Upper lobe of right lung (tissue), 1 donor: ENCODE data around the gene TRPM2. TPM values are rescaled to one million over a fixed set of nuclear protein-coding genes. Genes with fewer than 3 reads are reported as not detected.

ENCODE experiments used
- ATAC-seq: fragments of 200-7000 bp; cut with Tn5 transposase; one replicate; pipeline ENCODE4 v1.9.1; 2020; ENCODE audit warnings: mild to moderate bottlenecking, moderate library complexity
- DNase-seq: peaks from one replicate; pipeline ENCODE4 v3.0.0-alpha.2; 2020
- H3K27ac ChIP-seq: fragments of 200-600 bp; one replicate; pipeline ENCODE4 v1.8.0; 2022
- H3K27me3 ChIP-seq: fragments of 200-600 bp; one replicate; pipeline ENCODE4 v1.8.0; 2022; ENCODE audit warnings: mild to moderate bottlenecking
- H3K36me3 ChIP-seq: fragments of 200-600 bp; one replicate; pipeline ENCODE4 v1.8.0; 2022
- H3K4me1 ChIP-seq: fragments of 200-600 bp; one replicate; pipeline ENCODE4 v1.8.0; 2022
- H3K4me3 ChIP-seq: fragments of 200-600 bp; one replicate; pipeline ENCODE4 v1.8.0; 2022; ENCODE audit warnings: mild to moderate bottlenecking
- H3K9me3 ChIP-seq: fragments of 200-600 bp; one replicate; pipeline ENCODE4 v1.8.0; 2022
- intact Hi-C: fragments of 100-400 bp; cut with DNase I; formaldehyde crosslinking; loops from one replicate; pipeline ENCODE4 v1.11.0; 2022
- total RNA-seq: library from RNA; stranded (reverse); fragmentation: NEBNext Ultra II Directional; extraction: Animal tissue kit (Norgen Biotek cat#: 25700); gene quantifications from one replicate; pipeline ENCODE4 v1.2.1, GENCODE V29; 2021
- TF ChIP-seq, protein P1 (sequence below): fragments of 200-600 bp; IDR thresholded peaks from one replicate; pipeline ENCODE4 v1.8.0; 2022; ENCODE audit warnings: antibody characterized with exemption
- donor health status: DM: no; HTN: yes; CAD: no; lungs with severe emphysema.

The TRPM2 gene
- total RNA-seq, 1 donor from 2014 or later = 10.0 TPM

GRCh38 chr21:44466996-44467858 is 113.8 kb downstream of the TRPM2 start:
- DNase-seq = no peak
- Histone ChIP-seq H3K9me3 (no peaks in the 10 kb centered on the region), H3K4me3 (no peak overlapping the region), H3K27ac (no peak overlapping the region), H3K27me3 (no peaks in the 10 kb centered on the region), H3K4me1 (no peaks in the 10 kb centered on the region), H3K36me3 (no peaks in the 10 kb centered on the region)
- TF ChIP-seq, protein P1, sequence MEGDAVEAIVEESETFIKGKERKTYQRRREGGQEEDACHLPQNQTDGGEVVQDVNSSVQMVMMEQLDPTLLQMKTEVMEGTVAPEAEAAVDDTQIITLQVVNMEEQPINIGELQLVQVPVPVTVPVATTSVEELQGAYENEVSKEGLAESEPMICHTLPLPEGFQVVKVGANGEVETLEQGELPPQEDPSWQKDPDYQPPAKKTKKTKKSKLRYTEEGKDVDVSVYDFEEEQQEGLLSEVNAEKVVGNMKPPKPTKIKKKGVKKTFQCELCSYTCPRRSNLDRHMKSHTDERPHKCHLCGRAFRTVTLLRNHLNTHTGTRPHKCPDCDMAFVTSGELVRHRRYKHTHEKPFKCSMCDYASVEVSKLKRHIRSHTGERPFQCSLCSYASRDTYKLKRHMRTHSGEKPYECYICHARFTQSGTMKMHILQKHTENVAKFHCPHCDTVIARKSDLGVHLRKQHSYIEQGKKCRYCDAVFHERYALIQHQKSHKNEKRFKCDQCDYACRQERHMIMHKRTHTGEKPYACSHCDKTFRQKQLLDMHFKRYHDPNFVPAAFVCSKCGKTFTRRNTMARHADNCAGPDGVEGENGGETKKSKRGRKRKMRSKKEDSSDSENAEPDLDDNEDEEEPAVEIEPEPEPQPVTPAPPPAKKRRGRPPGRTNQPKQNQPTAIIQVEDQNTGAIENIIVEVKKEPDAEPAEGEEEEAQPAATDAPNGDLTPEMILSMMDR = no peak
- ATAC-seq = no peak
- intact Hi-C loops = no loop called here

GRCh38 chr21:44467859-44468195 is 114.4 kb downstream of the TRPM2 start:
- Histone ChIP-seq H3K27me3 (no peaks in the 10 kb centered on the region), H3K4me1 (no peaks in the 10 kb centered on the region), H3K4me3 (no peak overlapping the region), H3K9me3 (no peaks in the 10 kb centered on the region), H3K27ac (no peak overlapping the region), H3K36me3 (no peaks in the 10 kb centered on the region)
- intact Hi-C loops = no loop called here
- DNase-seq = no peak
- TF ChIP-seq, protein P1 = no peak
- ATAC-seq = no peak

DNA sequence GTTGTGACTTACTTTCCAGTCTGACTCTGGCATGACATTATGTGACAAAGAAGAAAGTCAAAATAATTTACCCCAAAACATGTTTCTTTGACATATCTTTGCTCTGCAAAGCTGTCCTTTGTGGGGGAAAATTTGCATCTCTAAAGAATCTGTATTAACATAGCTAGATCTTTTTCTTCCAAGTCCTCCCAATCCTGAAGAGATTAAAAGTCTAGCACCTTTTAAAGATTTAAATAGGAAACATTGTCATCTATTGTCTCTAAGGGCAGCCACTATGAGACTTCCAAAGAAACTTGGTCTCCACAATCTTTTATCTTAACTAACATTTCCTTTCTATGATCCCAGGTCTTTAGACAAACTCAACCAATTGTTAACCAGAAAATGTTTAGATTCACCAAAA is 117.9 kb downstream of the TRPM2 start:
- DNase-seq (no peak), ATAC-seq (no peak)
- Histone ChIP-seq H3K27ac (no peak overlapping the region), H3K36me3 (no peaks in the 10 kb centered on the region), H3K4me3 (no peak overlapping the region), H3K9me3 (no peaks in the 10 kb centered on the region), H3K4me1 (no peaks in the 10 kb centered on the region), H3K27me3 (no peaks in the 10 kb centered on the region)
- intact Hi-C loops = no loop called here
- TF ChIP-seq, protein P1 = no peak

- Histone ChIP-seq H3K27me3 (no peaks in the 10 kb centered on the region), H3K4me3 (no peak overlapping the region), H3K27ac (no peak overlapping the region), H3K9me3 (no peaks in the 10 kb centered on the region), H3K36me3 (no peaks in the 10 kb centered on the region), H3K4me1 (no peaks in the 10 kb centered on the region)
- ATAC-seq = no peak
- DNase-seq = no peak
- TF ChIP-seq, protein P1 = no peak
- intact Hi-C loops = no loop called here
Measured at GRCh38 chr21:44471996-44472395, 118.6 kb downstream of the TRPM2 start.

GRCh38 chr21:44473915-44474555 is 120.6 kb downstream of the TRPM2 start:
- Histone ChIP-seq H3K36me3 (no peaks in the 10 kb centered on the region), H3K27ac (no peak overlapping the region), H3K9me3 (no peaks in the 10 kb centered on the region), H3K4me1 (no peaks in the 10 kb centered on the region), H3K4me3 (no peak overlapping the region), H3K27me3 (no peaks in the 10 kb centered on the region)
- ATAC-seq (no peak), DNase-seq (no peak)
- intact Hi-C loops = no loop called here
- TF ChIP-seq, protein P1 = no peak
